ENCODE measurements around the gene ZNF577.
"Not testable (repeated sequence)": the region's sequence is repeated elsewhere in the genome, so short reads cannot be mapped to it uniquely, and the experiment has no call there.

ZNF577 gene

DNA sequence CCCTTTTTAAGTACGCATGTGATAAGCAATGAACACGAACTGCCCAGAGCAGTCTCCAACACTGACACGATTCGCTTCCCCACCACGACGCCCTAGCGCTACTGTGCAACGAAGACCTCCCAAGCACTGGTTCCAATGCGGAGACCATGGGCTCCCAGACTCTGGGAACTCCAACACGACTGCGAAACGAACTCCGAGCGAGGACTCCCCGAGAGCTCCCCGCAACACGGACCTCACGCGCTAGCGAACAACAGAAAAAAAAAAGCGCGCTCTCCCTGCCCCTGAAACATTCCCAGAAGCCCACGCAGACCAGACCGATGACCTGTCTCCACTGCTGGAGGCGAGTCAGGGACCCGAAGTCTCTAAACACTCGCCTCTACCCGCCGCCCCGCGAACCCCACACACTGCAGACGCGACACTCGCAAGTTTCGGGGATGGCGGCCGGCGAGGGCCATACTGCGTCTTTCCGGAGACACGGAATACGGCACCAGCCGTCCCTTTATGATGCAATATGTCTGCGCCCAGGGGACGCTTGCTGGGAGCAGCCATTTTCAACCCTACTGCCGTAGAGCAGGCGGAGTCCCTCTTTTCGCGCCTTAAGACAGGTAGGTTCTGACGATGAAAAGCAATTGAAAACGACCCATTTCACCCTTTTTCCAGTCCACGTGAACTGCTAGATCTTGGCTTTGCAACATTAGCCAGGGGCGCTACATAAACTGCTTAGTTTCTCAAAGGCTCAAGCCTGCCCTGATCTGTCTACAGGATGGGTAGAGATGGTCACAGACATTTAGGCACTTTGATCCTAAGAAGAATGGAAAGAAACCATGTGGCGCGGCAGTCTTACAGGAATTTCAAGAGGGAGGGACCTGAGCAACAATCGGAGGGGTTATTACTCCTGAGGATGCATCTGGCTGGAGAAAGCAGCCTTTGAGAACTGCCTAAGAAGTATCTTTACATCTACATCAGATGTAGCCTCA, at the start of gene ZNF577:
TSS of gene ZNF577 (minus strand) at position 430 of the 977 bp plus-strand sequence. CDS start 7,569 bp downstream, outside the sequence.
- FAIRE-seq: peak; percentile 16

DNA sequence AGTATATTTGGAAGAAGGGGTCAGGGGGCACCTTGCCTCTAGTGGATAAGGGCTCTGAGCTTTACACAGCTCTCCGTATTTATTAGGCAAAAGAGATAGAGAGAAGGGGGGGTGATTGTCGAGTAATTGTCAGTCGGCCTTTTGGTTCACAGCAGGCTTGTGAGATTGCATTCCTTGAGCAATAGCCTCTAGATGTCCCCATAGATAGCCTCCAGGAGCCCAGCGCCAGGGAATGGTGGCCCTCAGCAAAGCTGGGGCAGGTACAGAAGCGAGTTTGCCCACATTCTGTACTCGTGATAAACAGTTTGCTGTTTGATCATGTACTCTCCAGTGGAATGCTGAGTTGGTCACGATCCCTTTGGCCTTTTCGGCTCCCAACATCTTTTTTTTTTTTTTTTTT, 44.2 kb upstream of the ZNF577 start:
- no peak for FAIRE-seq

DNA sequence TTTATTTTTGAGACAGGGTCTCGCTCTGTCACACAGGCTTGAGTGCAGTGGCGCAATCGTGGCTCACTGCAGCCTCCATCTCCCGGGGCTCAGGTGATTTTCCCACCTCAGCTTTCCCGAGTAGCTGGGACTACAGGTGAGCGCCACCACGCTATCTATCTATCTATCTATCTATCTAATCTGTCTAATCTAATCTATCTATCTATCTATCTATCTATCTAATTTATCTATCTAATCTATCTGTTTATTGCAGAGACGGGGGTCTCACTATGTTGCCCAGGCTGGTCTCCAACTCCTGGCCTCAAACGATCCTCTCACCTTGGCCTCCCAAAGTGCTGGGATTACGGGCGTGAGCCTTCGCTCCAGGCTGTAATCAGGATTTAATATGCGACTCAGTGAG, 40.1 kb upstream of the ZNF577 start:
- FAIRE-seq: no peak

DNA sequence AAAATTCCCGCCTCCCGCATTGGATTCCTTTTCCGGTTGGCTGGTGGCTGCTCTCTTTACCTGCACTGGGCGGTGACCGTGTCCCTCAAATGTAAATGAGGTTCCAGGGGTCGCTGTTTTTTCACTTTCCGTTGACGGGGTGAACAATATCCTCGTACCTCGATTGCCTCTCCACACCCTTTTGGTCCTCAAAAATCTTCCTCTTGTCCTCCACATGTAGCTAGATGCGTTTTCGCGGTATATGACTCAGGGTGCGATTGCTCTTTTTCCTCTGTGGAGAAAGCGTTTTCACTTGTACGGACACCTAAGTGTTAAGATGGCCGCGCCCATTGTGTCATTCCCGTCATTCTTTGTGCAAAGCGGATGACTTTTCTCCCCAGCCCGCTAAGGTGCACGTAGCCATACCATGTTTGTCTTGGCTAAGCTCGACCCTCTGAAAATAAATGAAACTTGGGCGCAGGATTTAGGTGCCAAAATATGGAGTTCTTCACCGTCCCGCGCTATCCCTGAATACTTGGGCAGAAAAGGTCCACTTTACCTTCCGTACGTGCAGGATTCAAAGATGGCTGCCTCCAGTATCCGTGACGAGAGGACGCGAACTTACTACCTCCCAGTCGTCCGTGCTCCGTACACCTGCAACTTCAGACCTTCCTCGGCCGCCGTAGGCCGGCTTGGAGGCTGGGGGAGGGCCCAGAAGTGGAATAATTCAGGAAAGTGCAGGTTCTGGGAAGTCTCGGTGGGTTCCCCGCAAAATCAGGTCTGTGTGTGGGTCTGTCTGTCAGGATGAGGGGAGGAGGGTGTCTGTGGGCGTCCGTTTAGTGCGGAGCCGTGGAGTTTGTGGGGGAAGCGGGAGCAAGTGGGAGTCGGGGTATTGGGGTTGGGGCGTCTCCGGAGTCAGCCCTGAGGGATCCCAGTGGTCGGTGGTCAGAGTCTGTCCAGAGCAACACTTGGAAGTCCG, 39.3 kb upstream of the ZNF577 start, which contains the start of gene ZNF613:
TSS of gene ZNF613 (plus strand) at position 689 of the 958 bp plus-strand sequence. CDS start 8,749 bp downstream, outside the sequence.
- peak; percentile 82 for FAIRE-seq

DNA sequence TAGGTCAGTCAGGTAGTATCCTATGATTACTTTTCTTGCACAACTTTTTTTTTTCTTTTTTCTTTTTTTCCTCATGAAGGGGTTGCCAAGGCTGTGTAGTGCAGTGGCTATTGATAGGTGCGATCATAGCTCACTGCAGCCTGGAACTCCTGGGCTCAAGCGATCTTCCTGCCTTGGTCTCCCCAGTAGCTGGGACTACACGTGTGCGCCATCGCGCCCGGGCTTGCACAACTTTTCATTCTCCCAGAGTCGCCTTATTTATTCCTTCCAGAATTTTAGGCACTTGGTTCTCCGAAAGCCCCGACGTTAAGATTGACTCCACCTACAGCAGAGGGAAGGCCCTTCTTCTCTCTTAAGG, 38.7 kb upstream of the ZNF577 start:
- FAIRE-seq: no peak

DNA sequence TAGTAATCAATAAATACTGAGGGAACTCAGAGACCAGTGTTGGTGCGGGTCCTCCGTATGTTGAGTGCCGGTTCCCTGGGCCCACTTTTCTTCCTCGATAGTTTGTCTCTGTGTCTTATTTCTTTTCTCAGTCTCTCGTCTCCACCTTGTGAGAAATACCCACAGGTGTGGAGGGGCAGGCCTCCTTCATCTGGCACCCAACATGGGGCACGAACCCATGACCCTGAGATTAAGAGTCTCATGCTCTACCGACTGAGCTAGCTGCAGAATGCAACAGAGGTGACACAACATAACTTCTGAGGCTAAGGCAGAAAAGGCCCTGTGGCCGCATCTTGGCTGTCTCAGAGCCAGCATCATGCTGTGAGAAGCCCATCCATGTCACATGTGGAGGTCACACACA, 34.2 kb upstream of the ZNF577 start:
- no peak for FAIRE-seq

DNA sequence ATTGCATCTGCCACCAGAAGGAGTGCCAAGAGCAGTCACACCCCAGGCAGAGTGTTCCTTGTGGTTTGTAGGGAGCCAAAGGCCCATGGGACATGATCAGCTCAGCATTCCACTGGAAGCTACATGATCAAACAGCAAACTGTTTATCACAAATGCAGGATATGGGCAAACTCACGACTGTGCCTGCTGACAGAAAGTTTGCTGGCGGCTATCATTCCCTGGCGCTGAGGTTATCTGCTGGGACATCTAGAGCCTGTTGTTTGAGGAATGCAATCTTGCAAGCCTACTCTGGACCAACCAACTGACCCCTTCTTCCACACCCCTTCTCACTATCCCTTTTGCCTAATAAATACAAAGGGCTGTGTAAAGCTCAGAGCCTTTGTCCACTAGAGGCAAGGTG, 31.9 kb upstream of the ZNF577 start:
- no peak for FAIRE-seq

DNA sequence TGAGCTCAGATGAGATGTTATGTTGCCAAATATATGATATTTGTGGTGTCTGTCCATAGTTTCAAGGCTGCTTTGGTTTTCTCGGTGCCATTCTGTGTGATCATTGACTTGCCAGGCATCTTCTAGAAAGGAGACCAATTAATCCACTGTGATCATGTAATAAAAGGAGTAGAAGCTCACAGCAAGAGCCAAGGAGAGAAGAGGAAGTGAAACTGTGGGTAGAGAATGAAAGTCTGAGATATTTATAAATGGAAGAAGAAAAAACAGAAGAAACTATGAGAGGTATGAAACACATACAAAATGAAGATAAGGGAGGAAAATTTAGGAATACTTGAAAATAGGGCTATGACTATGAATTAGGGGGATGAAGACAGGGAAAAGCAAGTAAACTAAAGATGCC, 28.4 kb upstream of the ZNF577 start:
- no peak for FAIRE-seq

DNA sequence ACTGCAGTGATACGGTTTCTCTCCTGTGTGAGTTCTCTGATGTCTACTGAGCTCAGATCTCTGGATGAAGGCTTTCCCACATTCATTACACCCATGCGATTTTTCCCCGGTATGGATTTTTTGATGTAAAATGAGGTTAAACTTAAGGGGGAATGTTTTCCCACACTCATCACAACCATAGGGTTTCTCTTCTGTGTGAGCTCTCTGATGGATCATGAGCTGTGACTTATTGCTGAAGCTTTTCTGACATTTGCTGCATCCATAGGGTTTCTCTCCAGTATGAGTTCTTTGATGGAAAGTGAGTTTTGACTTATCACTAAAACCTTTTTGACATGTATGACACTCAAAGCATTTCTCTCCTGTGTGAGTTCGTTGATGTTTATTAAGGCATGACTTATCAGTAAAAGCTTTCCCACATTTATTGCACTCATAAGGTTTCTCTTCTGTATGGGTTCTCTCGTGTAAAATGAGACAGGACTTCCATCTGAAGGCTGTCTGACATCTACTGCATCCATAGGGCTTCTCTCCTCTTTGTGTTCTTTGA, 27.6 kb upstream of the ZNF577 start:
- no peak for FAIRE-seq

DNA sequence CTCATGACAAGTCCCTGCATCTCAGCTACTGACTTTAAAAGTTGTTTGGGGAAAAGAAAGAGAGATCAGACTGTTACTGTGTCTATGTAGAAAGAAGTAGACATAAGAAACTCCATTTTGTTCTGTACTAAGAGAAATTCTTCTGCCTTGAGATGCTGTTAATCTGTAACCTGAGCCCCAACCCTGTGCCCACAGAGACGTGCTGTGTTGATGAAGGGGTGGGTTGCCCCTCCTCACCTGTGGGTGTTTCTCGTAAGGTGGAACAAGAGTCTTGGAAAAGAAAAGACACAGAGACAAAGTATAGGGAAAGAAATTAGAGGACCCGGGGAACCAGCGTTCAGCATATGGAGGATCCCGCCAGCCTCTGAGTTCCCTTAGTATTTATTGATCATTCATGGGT, 20.2 kb upstream of the ZNF577 start:
- FAIRE-seq: not testable (repeated sequence)

DNA sequence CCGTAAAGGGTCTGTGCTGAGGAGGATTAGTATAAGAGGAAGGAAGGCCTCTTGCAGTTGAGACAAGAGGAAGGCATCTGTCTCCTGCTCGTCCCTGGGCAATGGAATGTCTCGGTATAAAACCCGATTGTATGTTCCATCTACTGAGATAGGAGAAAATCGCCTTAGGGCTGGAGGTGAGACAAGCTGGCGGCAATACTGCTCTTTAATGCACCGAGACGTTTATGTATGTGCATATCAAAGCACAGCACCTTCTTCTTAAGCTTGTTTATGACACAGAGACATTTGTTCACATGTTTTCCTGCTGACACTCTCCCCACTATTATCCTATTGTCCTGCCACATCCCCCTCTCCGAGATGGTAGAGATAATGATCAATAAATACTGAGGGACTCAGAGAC, 18.4 kb upstream of the ZNF577 start:
- FAIRE-seq: not testable (repeated sequence)

DNA sequence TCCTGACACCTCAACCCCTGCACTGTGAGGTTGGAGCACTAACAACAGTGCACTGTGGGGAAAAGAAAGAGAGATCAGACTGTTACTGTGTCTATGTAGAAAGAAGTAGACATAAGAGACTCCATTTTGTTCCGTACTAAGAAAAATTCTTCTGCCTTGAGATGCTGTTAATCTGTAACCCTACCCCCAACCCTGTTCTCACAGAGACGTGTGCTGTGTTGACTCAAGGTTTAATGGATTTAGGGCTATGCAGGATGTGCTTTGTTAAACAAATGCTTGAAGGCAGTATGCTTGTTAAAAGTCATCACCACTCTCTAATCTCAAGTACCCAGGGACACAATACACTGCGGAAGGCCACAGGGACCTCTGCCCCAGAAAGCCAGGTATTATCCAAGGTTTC, 17.9 kb upstream of the ZNF577 start:
- FAIRE-seq: not testable (repeated sequence)

DNA sequence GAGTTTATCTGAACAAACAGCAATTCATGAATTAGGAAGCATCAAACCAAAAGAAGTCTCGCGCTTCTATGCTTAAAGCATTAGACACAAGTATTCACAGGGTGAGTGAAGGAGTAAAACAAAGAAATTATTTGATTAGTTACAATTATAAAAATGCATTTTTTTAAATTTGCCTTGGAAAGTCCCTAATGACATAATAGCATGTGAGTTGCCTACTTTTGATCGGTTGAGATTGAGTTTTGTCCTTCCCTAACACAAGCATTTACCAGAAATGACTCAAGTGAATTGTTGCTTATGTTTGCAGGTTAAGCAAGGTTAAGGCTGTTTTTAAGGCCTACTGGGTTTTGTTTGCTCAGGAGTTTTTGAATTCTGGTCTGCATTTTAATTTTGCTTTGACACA, 17.5 kb upstream of the ZNF577 start:
- no peak for FAIRE-seq

DNA sequence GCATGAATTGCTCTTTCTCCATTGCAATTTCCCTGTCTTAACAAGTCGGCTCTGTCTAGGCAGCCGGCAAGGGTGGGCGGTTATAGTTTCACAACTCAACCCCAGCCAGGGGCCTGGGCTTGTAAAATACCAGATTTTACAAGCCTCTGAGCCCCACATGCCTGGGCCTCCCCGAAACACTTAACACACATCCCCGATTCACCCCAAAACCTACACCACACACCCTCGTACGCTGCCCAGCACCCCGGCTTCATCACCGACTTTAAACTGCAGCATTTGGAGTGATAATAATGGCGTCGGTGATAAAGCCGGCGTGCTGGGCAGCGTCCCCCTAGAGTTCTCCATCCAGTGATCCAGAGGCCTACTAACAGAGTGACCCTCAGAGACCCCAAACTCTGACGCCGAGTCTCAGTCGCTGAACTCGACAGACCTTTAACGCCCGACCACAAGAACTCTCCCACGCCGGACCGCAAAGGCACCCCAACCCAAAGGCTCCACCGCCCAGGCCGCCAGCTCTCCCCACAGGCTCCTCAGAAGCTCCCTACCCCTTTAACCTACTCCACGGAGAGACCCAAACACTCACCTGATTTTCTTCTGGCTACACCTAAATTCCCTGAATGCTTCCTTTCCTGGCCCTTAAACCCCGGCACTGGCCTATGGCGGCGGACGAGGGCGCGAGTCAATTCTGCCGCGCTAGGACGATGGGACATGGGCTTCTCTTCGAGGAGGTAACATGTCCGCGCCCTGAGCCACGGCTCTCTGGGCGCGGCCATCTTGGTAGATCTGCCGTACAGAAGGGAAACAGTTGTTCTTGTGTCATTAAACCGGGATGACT, 16.8 kb upstream of the ZNF577 start, which contains the start of gene ZNF649:
TSS of gene ZNF649 (minus strand) at position 687 of the 835 bp plus-strand sequence. CDS start 4,910 bp downstream, outside the sequence.
- peak; percentile 25 for FAIRE-seq

DNA sequence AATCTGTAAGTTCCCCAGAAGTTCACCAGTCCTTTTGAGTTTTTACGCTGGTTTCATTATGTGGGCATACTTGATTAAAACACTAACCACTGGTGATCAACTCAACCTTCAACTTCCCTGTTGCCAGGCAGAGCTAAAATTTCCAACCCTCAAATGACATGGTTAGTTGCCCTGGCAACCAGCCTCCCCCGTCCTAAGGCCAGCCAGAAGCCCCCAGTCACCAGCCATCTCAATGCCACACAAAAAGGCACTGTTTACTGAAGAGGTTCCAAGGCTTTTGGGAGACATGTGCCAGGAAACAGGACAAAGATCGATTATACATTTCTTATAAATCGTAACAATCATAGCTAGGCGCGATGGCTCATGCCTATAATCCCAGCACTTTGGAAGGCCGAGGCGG, 15.4 kb upstream of the ZNF577 start:
- no peak for FAIRE-seq

DNA sequence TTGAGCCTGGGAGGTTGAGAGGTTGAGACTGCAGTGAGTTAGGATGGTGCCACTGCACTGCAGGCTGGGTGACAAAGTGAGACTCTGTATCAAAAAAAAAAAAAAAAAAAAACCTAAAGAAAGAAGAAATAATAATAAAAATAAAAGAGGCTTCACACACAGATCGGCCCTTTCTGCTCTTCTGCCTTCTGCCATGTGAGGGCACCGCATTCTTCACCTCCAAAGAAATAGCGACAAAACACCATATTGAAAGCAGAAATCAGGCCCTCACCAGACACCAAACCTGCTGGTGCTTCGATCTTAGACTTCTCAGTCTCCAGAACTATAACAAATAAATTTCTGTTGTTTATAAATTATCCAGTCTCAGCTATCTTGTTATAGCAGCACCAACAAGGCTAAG, 14.1 kb upstream of the ZNF577 start:
- FAIRE-seq: no peak

DNA sequence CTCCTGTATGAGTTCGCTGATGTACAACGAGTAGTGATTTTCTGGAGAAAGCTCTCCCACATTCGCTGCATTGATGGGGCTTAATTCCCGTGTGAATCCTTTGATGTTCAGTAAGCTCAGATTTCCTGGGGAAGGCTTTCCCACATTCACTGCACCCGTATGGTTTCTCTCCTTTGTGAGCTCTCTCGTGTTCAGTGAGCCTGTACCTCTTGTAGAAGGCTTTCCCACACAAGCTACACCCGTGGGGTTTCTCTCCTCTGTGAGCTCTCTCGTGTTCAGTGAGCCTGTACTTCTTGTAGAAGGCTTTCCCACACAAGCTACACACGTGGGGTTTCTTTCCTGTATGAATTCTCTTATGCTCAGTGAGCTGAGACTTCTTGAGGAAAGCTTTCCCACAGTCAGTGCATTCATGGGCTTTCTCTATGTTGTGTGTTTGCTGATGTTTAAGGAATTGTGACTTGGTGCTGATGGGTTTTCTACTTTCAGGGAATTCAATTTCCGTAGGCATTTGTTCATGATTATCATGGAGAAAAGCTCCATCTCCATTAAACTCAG, 3.5 kb upstream of the ZNF577 start:
- no peak for FAIRE-seq

DNA sequence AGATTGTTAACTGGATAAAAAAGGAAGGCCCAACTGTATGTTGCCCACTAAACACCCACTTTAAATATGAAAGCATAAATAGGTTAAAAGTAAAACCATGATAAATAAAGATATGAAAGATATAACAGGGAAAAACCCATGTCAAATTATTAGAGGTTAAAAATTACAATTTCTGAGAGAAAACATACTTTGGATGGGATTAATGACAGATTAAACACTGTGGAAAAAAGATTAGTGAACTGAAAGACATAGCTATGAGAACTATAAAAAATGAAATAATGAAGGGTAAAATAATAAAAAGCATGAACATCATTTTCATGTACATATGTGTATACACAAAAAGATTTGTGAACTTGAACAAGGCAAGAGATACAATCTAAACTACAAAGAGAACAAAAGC, 2.2 kb upstream of the ZNF577 start:
- FAIRE-seq: no peak

DNA sequence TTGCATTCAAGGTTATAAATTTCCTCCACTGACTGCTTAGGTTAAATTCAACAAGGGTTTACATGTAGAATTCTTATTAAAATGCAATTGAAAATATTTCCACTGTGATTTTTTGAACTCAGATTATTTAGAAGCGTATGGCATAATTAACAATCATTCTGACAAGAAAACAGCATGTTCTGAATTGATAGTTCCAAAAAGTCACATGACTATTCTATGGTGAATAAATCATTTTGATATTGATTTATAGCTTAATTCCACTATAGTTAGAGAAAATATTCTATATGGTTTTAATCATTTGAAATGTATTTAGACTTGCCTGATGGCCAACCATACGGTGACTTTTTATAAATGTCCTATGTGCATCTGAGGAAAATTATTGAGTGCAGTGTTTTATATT, 3.0 kb downstream of the ZNF577 start:
- FAIRE-seq: no peak

DNA sequence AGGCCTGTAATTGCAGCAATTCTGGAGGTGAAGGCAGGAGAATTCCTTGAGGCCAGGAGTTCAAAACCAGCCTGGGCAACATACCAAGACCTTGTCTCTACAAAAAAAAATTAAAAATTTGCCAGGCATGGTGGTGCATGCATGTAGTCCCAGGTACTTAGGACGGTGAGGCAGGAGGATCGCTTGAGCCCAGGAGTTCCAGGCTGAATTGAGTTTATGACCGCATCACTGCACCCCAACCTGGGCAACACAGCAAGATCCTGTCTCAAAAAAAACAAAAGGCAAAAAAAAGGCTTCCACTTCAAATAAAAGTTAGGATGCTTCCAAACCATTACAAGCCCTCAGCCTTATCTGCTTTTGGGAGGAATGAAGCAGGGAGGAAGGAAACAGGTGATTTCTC, 5.2 kb downstream of the ZNF577 start:
- no peak for FAIRE-seq

DNA sequence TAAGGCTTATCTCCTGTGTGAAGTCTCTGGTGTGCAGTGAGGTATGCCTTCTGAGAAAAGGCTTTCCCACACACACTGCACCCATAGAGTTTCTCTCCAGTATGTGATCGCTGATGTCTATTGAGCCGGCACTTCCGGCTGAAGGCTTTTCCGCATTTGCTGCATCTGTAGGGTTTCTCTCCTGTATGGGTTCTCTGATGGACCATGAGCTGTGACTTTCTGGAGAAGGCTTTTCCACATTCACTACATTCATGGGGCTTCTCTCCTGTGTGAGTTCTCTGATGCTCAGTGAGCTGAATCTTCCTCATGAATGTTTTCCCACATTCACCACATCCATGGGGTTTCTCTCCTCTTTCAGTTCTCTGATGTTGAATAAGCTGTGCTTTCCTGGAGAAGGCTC, 14.7 kb downstream of the ZNF577 start:
- no peak for FAIRE-seq

Data from A204.1 (cell line).